Measurements from ENCODE around the gene TBXA2R.

- TF ChIP-seq CTCF (IDR thresholded peaks at IDR 0.05; ENCODE audit: low read length): no peak
- TF ChIP-seq EZH2 (optimal IDR thresholded peaks at IDR 0.05; ENCODE audit: low read depth, low read length): no peak
- TF ChIP-seq EZH2phosphoT487 (IDR thresholded peaks at IDR 0.05; ENCODE audit: low read length): no peak
Measured at GRCh38 chr19:3646336-3647092, 39.8 kb upstream of the TBXA2R start.
